K562 (cell line): Measurements from ENCODE around the gene RARA. TPM values are rescaled to one million over a fixed set of nuclear protein-coding genes. Genes with fewer than 3 reads are reported as not detected.

Experiments
- ATF3 ChIP-seq, 2 experiments: fragments of 450-650 bp in 1 of 2; sonication (generic) in 1 of 2; formaldehyde crosslinking in 1 of 2; IDR thresholded peaks in 1 of 2; conservative IDR thresholded peaks in 1 of 2; 2 replicates each; pipeline versions ENCODE4 v1.6.1 to v1.8.1; 2016 to 2023; ENCODE audit warnings: mild to moderate bottlenecking in 2 of 2, moderate library complexity in 2 of 2, inconsistent platforms in 1 of 2, missing genetic modification reagents in 1 of 2
- BDP1 ChIP-seq: IDR thresholded peaks from 3 replicates; pipeline ENCODE4 v1.6.1; 2011; ENCODE audit not compliant: insufficient read length, insufficient read depth
- C11orf30 ChIP-seq: fragments of 450-650 bp; IDR thresholded peaks from 2 replicates; pipeline ENCODE4 v1.6.1; 2016; ENCODE audit warnings: low read depth, mild to moderate bottlenecking
- CREM ChIP-seq: IDR thresholded peaks from 2 replicates; pipeline ENCODE4 v1.6.1; 2014; ENCODE audit warnings: antibody characterized with exemption, low read depth
- DNMT1 ChIP-seq: fragments of 450-650 bp; IDR thresholded peaks from 2 replicates; pipeline ENCODE4 v1.6.1; 2016; ENCODE audit warnings: antibody characterized with exemption, mild to moderate bottlenecking
- FOXK1 ChIP-seq: sonication (generic); formaldehyde crosslinking; IDR thresholded peaks from 2 replicates; pipeline ENCODE4 v1.8.0; 2022; ENCODE audit warnings: missing genetic modification reagents, mild to moderate bottlenecking, borderline replicate concordance
- GTF2F1 ChIP-seq: IDR thresholded peaks from 2 replicates; pipeline ENCODE4 v1.6.1; 2011; ENCODE audit warnings: low read depth, low read length, improper control_type of control experiment
- HNRNPL ChIP-seq: fragments of 200-400 bp; formaldehyde crosslinking; IDR thresholded peaks from 2 replicates; pipeline ENCODE4 v1.6.1; 2017; ENCODE audit warnings: low read depth, mild to moderate bottlenecking, low read length
- KAT8 ChIP-seq: fragments of 450-650 bp; IDR thresholded peaks from 2 replicates; pipeline ENCODE4 v1.6.1; 2016; ENCODE audit warnings: low read depth, mild to moderate bottlenecking
- KLF16 ChIP-seq: IDR thresholded peaks from 2 replicates; pipeline ENCODE4 v1.6.1; 2016; ENCODE audit warnings: antibody characterized with exemption
- NONO ChIP-seq, 2 experiments: fragments of 200-400 bp in 1 of 2; fragments of 450-650 bp in 1 of 2; formaldehyde crosslinking in 1 of 2; IDR thresholded peaks; 2 replicates each; pipeline ENCODE4 v1.6.1; 2017; ENCODE audit warnings: low read depth in 2 of 2, mild to moderate bottlenecking in 2 of 2, moderate library complexity in 2 of 2, low read length in 1 of 2
- PTTG1 ChIP-seq: fragments of 450-650 bp; IDR thresholded peaks from 2 replicates; pipeline ENCODE4 v1.6.1; 2016; ENCODE audit warnings: low read depth, mild to moderate bottlenecking, missing genetic modification characterization, missing compliant biosample characterization
- RBM15 ChIP-seq: fragments of 200-400 bp; formaldehyde crosslinking; IDR thresholded peaks from 2 replicates; pipeline ENCODE4 v1.6.1; 2018; ENCODE audit warnings: mild to moderate bottlenecking, low read length, moderate library complexity; ENCODE audit not compliant: insufficient read depth
- RBM34 ChIP-seq: fragments of 200-400 bp; formaldehyde crosslinking; IDR thresholded peaks from 2 replicates; pipeline ENCODE4 v1.6.1; 2018; ENCODE audit warnings: low read length, borderline replicate concordance; ENCODE audit not compliant: insufficient read depth
- SIX5 ChIP-seq, 2 experiments: IDR thresholded peaks; 2 replicates each; pipeline ENCODE4 v1.6.1; 2011; ENCODE audit warnings: low read length in 2 of 2, borderline replicate concordance in 1 of 2, low read depth in 1 of 2, mild to moderate bottlenecking in 1 of 2, moderate library complexity in 1 of 2; ENCODE audit not compliant: insufficient read depth in 1 of 2
- SNIP1 ChIP-seq: fragments of 450-650 bp; IDR thresholded peaks from 2 replicates; pipeline ENCODE4 v1.7.1; 2017; ENCODE audit warnings: low read depth, mild to moderate bottlenecking
- ZFP36 ChIP-seq: fragments of 150-350 bp; IDR thresholded peaks from 2 replicates; pipeline ENCODE4 v1.6.1; 2018; ENCODE audit warnings: low read length, low read depth; ENCODE audit not compliant: partially characterized antibody
- ZNF253 ChIP-seq: fragments of 250-450 bp; sonication (Bioruptor Pico); conservative IDR thresholded peaks from 2 replicates; pipeline ENCODE4 v1.6.1; 2021; ENCODE audit warnings: mild to moderate bottlenecking
- ZNF609 ChIP-seq: sonication (generic); formaldehyde crosslinking; IDR thresholded peaks from 2 replicates; pipeline ENCODE4 v1.8.1; 2023; ENCODE audit warnings: missing genetic modification reagents, mild to moderate bottlenecking, borderline replicate concordance
- ZNF699 ChIP-seq: fragments of 250-450 bp; sonication (Bioruptor Pico); IDR thresholded peaks from 2 replicates; pipeline ENCODE4 v1.8.0; 2021; ENCODE audit warnings: mild to moderate bottlenecking, moderate library complexity; ENCODE audit not compliant: insufficient replicate concordance
- polyA plus RNA-seq, 8 experiments: library from polyadenylated mRNA; depleted of rRNA in 4 of 8; stranded (reverse) in 5 of 8; unstranded in 3 of 8; fragments of >200 nt; fragmentation: Nextera tagmentation in 2 of 8; fragmentation: Illumina TruSeq in 1 of 8; extraction: Ambion mirVana in 2 of 8; extraction: Trizol in 1 of 8; gene quantifications; 2 replicates each; pipeline versions ENCODE4 v1.2.1 to v1.2.3, GENCODE V29; 2011 to 2014; ENCODE audit warnings: inconsistent platforms in 1 of 8, missing spikeins in 1 of 8
- total RNA-seq, 7 experiments: library from RNA; depleted of rRNA in 6 of 7; stranded (reverse); fragments of >200 nt in 6 of 7; fragmentation: Illumina TruSeq in 2 of 7; extraction: Trizol in 2 of 7; gene quantifications; 2 replicates each; pipeline versions ENCODE4 v1.2.1 to v1.2.3, GENCODE V29; 2011 to 2021; ENCODE audit warnings: low replicate concordance in 1 of 7

RARA gene
- total and polyA plus RNA-seq, 9 of the 15 experiments (the other 6 are each of a cell fraction or from before 2014, with no cell fraction given): 0.10 to 28.0 (median 7.9) TPM

GRCh38 chr17:40287494-40288369, 21.2 kb upstream of the RARA start, which contains the start of gene CDC6 (continued):
- TF ChIP-seq ZNF609 (CRISPR knock-in tag) (no peak), ZFP36 (no peak), ATF3 (IDR thresholded peaks at IDR 0.05) (no peak), ATF3 (CRISPR knock-in tag; conservative IDR thresholded peaks at IDR 0.05) (0 out of 2 replicates have a peak, but pooled peaks have one; percentile 27), PTTG1 (tag) (no peak), KLF16 (no peak), GTF2F1 (peak; percentile 89; the same call in 1 of the 2 replicates), KAT8 (no peak), ZNF699 (CRISPR knock-in tag) (no peak), SIX5 (IDR thresholded peaks at IDR 0.05; ENCODE audit: borderline replicate concordance in 1 of 2, insufficient read depth in 1 of 2, low read depth in 1 of 2, low read length in 2 of 2) (peak; percentile 64 to 76; a peak in 3 of 4 replicates), C11orf30 (peak; percentile 68), RBM34 (no peak), FOXK1 (CRISPR knock-in tag) (0 out of 2 replicates have a peak, but pooled peaks have one; percentile 38), DNMT1 (no peak), BDP1 (no peak), CREM (peak; percentile 84), HNRNPL (no peak), NONO (IDR thresholded peaks at IDR 0.05; ENCODE audit: low read depth in 2 of 2, low read length in 1 of 2) (no peak), RBM15 (no peak), ZNF253 (CRISPR knock-in tag) (no peak), SNIP1 (no peak)
